HepG2 (cell line): Measurements from ENCODE around the gene PTBP2. TPM values are rescaled to one million over a fixed set of nuclear protein-coding genes. Genes with fewer than 3 reads are reported as not detected.

Experiments used
- ATAC-seq: fragments of 200-7000 bp; cut with Tn5 transposase; 3 replicates; pipeline ENCODE4 v1.9.1; 2020; ENCODE audit warnings: mild to moderate bottlenecking, moderate library complexity
- BruUV-seq: library from RNA; stranded (reverse); fragments of 400-500 nt; replicated peaks from 2 replicates; lab custom pipeline; 2021; lab: Mats Ljungman, UMichigan
- CTCF ChIA-PET: fragments of 300-600 bp; formaldehyde crosslinking; extraction: SDS; loops from one replicate; lab custom pipeline; 2021; ENCODE audit warnings: low total read pairs, inconsistent platforms, low intra/inter-chr PET ratio; lab: Yijun Ruan, JAX
- POLR2A ChIA-PET: fragments of 350-600 bp; sonication (Branson Sonifier 250); formaldehyde crosslinking; loops from one replicate; lab custom pipeline; 2020; ENCODE audit warnings: antibody characterized with exemption, inconsistent platforms; lab: Yijun Ruan, JAX
- DNase-seq: peaks from one replicate; pipeline ENCODE4 v3.0.0-alpha.2; 2015; ENCODE audit warnings: low spot score
- FAIRE-seq: peaks from 3 replicates; lab custom pipeline; 2011; peaks lifted over from hg19 to GRCh38; lab: Jason Lieb, UNC
- H2AFZ ChIP-seq: one replicate; pipeline ENCODE4 v1.6.1; 2011; ENCODE audit warnings: low read length, inconsistent platforms
- H3K27ac ChIP-seq: fragments of 300-600 bp; 3 replicates; pipeline ENCODE4 v1.8.0; 2011; ENCODE audit warnings: mixed run types, mild to moderate bottlenecking, mixed read lengths, low read length, inconsistent platforms; ENCODE audit not compliant: insufficient read depth; ENCODE audit errors: extremely low read length
- H3K27me3 ChIP-seq, 2 experiments: fragments of 200-600 bp in 1 of 2; 2 replicates in 1 of 2; 3 replicates in 1 of 2; pipeline versions ENCODE4 v1.6.0 to v1.8.0; 2011; ENCODE audit warnings: low read length in 2 of 2, mild to moderate bottlenecking in 2 of 2, moderate library complexity in 2 of 2, inconsistent platforms in 1 of 2; ENCODE audit not compliant: insufficient read depth in 2 of 2, control insufficient read depth in 1 of 2
- H3K36me3 ChIP-seq, 2 experiments: fragments of 200-600 bp in 1 of 2; replicated peaks in 1 of 2; 2 replicates in 1 of 2; 3 replicates in 1 of 2; pipeline versions ENCODE4 v1.5.1 to v1.8.0; 2011; ENCODE audit warnings: low read length in 2 of 2, inconsistent platforms in 1 of 2; ENCODE audit not compliant: insufficient read depth in 2 of 2, control insufficient read depth in 1 of 2
- H3K4me1 ChIP-seq: 2 replicates; pipeline ENCODE4 v1.5.1; 2012; ENCODE audit warnings: low read length, inconsistent platforms; ENCODE audit not compliant: insufficient read depth
- H3K4me2 ChIP-seq: 2 replicates; pipeline ENCODE4 v1.6.0; 2011; ENCODE audit warnings: low read depth, low read length, inconsistent platforms
- H3K4me3 ChIP-seq, 3 experiments: fragments of 200-600 bp in 1 of 3; sonication (generic), shearing (Covaris generic) in 1 of 3; replicated peaks in 1 of 3; 2 replicates each; pipeline ENCODE4 v1.5.1; 2011 to 2016; ENCODE audit warnings: low read length in 3 of 3, inconsistent platforms in 2 of 3, low read depth in 2 of 3, mild to moderate bottlenecking in 2 of 3, control low read depth in 1 of 3, mixed read lengths in 1 of 3; ENCODE audit not compliant: insufficient read depth in 1 of 3
- H3K79me2 ChIP-seq: one replicate; pipeline ENCODE4 v1.6.1; 2011; ENCODE audit warnings: low read length, inconsistent platforms; ENCODE audit not compliant: insufficient read depth
- H3K9ac ChIP-seq: 2 replicates; pipeline ENCODE4 v1.6.0; 2011; ENCODE audit warnings: mild to moderate bottlenecking, low read depth, low read length, inconsistent platforms; ENCODE audit not compliant: insufficient read depth
- H3K9me3 ChIP-seq: 2 replicates; pipeline ENCODE4 v1.5.1; 2012; ENCODE audit warnings: mild to moderate bottlenecking, low read length
- H4K20me1 ChIP-seq: 2 replicates; pipeline ENCODE4 v1.6.0; 2011; ENCODE audit warnings: inconsistent platforms, mild to moderate bottlenecking, low read length, moderate library complexity; ENCODE audit not compliant: insufficient read depth
- ATF7 ChIP-seq, 2 experiments: fragments of 450-650 bp in 1 of 2; sonication (generic) in 1 of 2; formaldehyde crosslinking in 1 of 2; IDR thresholded peaks; 2 replicates each; pipeline versions ENCODE4 v1.4.0 to v1.6.1; 2016 to 2020; ENCODE audit warnings: antibody characterized with exemption in 1 of 2, mild to moderate bottlenecking in 1 of 2, missing genetic modification reagents in 1 of 2
- BCL6 ChIP-seq: IDR thresholded peaks from 2 replicates; pipeline ENCODE4 v1.6.1; 2016; ENCODE audit warnings: missing genetic modification reagents, missing compliant biosample characterization
- CENPBD1 ChIP-seq: sonication (generic); formaldehyde crosslinking; IDR thresholded peaks from 2 replicates; pipeline ENCODE4 v1.8.0; 2022; ENCODE audit warnings: missing genetic modification reagents, low read depth, mild to moderate bottlenecking, borderline replicate concordance
- CREB1 ChIP-seq, 2 experiments: fragments of 450-650 bp in 1 of 2; IDR thresholded peaks; 2 replicates each; pipeline ENCODE4 v1.6.1; 2016 to 2017; ENCODE audit warnings: control low read depth in 1 of 2, mild to moderate bottlenecking in 1 of 2, missing compliant biosample characterization in 1 of 2, missing genetic modification characterization in 1 of 2
- KLF13 ChIP-seq: sonication (generic); formaldehyde crosslinking; IDR thresholded peaks from 2 replicates; pipeline ENCODE4 v1.4.0; 2020; ENCODE audit warnings: mild to moderate bottlenecking, missing genetic modification reagents
- RNF2 ChIP-seq: fragments of 450-650 bp; conservative IDR thresholded peaks from 2 replicates; pipeline ENCODE4 v1.6.1; 2016; ENCODE audit warnings: low read depth
- SRSF1 ChIP-seq: fragments of 200-400 bp; formaldehyde crosslinking; optimal IDR thresholded peaks from 2 replicates; pipeline ENCODE3; 2017; ENCODE audit warnings: mild to moderate bottlenecking, low read depth, low read length, moderate library complexity
- ZHX1 ChIP-seq: sonication (generic); formaldehyde crosslinking; IDR thresholded peaks from 2 replicates; pipeline ENCODE4 v1.8.1; 2022; ENCODE audit warnings: low read depth, mild to moderate bottlenecking, missing genetic modification reagents
- ZNF263 ChIP-seq: sonication (generic); formaldehyde crosslinking; IDR thresholded peaks from 2 replicates; pipeline ENCODE4 v1.4.0; 2020; ENCODE audit warnings: missing genetic modification reagents
- ZNF335 ChIP-seq: sonication (generic); formaldehyde crosslinking; IDR thresholded peaks from 2 replicates; pipeline ENCODE4 v1.4.0; 2020; ENCODE audit warnings: missing genetic modification reagents
- ZNF33A ChIP-seq: sonication (generic); formaldehyde crosslinking; IDR thresholded peaks from 2 replicates; pipeline ENCODE4 v1.5.1; 2020; ENCODE audit warnings: missing genetic modification reagents, mild to moderate bottlenecking, moderate library complexity, borderline replicate concordance
- ZNF460 ChIP-seq: sonication (generic); formaldehyde crosslinking; IDR thresholded peaks from 2 replicates; pipeline ENCODE4 v1.5.1; 2020; ENCODE audit warnings: missing genetic modification reagents, mild to moderate bottlenecking, borderline replicate concordance
- ZNF672 ChIP-seq: sonication (generic); formaldehyde crosslinking; IDR thresholded peaks from 2 replicates; pipeline ENCODE4 v1.8.1; 2022; ENCODE audit warnings: missing genetic modification reagents
- ZNF878 ChIP-seq: sonication (generic); formaldehyde crosslinking; IDR thresholded peaks from 2 replicates; pipeline ENCODE4 v1.8.1; 2023; ENCODE audit warnings: mild to moderate bottlenecking, missing genetic modification reagents, moderate library complexity
- WGBS: methylation state at CpG from one replicate; pipeline ENCODE4 v1.1.6; 2017; ENCODE audit warnings: low lambda C conversion rate; 5-methylcytosine and 5-hydroxymethylcytosine counted together
- in situ Hi-C: cut with HindIII; loops from 2 replicates; pipeline ENCODE4 v1.10.0; 2017; ENCODE audit warnings: low pct_unique_long_range_greater_than_20kb; ENCODE audit not compliant: extremely low pct_ligation_motif_present
- intact Hi-C: fragments of 100-400 bp; cut with micrococcal nuclease; formaldehyde crosslinking; loops from one replicate; pipeline ENCODE4 v1.10.0; 2022; ENCODE audit not compliant: unreplicated experiment
- polyA plus RNA-seq, 8 experiments: library from polyadenylated mRNA; depleted of rRNA in 3 of 8; stranded (reverse) in 7 of 8; unstranded in 1 of 8; fragments of >200 nt; fragmentation: Illumina TruSeq in 4 of 8; extraction: Trizol in 4 of 8; gene quantifications; 2 replicates each; pipeline versions ENCODE4 v1.2.1 to v1.2.3, GENCODE V29; 2011 to 2016; ENCODE audit warnings: low read depth in 4 of 8, missing spikeins in 1 of 8, mixed read lengths in 1 of 8; ENCODE audit not compliant: insufficient read depth in 1 of 8
- total RNA-seq, 5 experiments: library from RNA; depleted of rRNA; stranded (reverse); fragments of >200 nt; fragmentation: Illumina TruSeq; extraction: Trizol; gene quantifications; 2 replicates each; pipeline ENCODE4 v1.2.3, GENCODE V29; 2016; ENCODE audit warnings: low read depth in 1 of 5

Gene PTBP2
- total and polyA plus RNA-seq, 2 of the 13 experiments (the other 11 are each of a cell fraction or from before 2014, with no cell fraction given): 10.5 to 14.1 TPM

- in situ Hi-C loops: loop anchor here (10.0 kb wide), 1 partner anchor 59 kb away; no protein-coding TSS in a partner anchor
- H2AFZ ChIP-seq: no peak overlapping the region
- H4K20me1 ChIP-seq: no peaks in the 10 kb centered on the region
- H3K4me3 ChIP-seq: no peak overlapping the region
- intact Hi-C loops: no loop called here
- no peaks in the 10 kb centered on the region for H3K36me3 ChIP-seq
- TF ChIP-seq ZNF672 (CRISPR knock-in tag) (no peak), CREB1 (IDR thresholded peaks at IDR 0.05) (peak; percentile 95), CREB1 (CRISPR knock-in tag; IDR thresholded peaks at IDR 0.05) (no peak), CENPBD1 (CRISPR knock-in tag) (no peak), SRSF1 (no peak), ZNF335 (CRISPR knock-in tag) (no peak), ZNF878 (no peak), ZNF460 (CRISPR knock-in tag) (no peak), KLF13 (CRISPR knock-in tag) (no peak), RNF2 (no peak), ZHX1 (CRISPR knock-in tag) (no peak), ATF7 (IDR thresholded peaks at IDR 0.05) (peak; percentile 76), ATF7 (CRISPR knock-in tag; IDR thresholded peaks at IDR 0.05) (no peak), ZNF263 (CRISPR knock-in tag) (peak; percentile 51; the same call in 1 of the 2 replicates), ZNF33A (CRISPR knock-in tag) (no peak), BCL6 (CRISPR knock-in tag) (no peak)
- TF ChIP-seq, all 625 proteins: peak for 3
- Histone ChIP-seq H3K79me2 (no peaks in the 10 kb centered on the region), H3K4me1 (no peaks in the 10 kb centered on the region), H3K9ac (no peak overlapping the region), H3K9me3 (no peaks in the 10 kb centered on the region), H3K27ac (no peak overlapping the region), H3K27me3 (no peaks in the 10 kb centered on the region), H3K4me2 (no peak overlapping the region)
- 35% methylated on average over 3 of the region's 3 CpGs for WGBS
- no TSS peak for BruUV-seq
- ChIA-PET POLR2A (no interaction called here), CTCF (no interaction called here)
- no peak for FAIRE-seq
- DNase-seq: no peak
- ATAC-seq: no peak
These were observed 25.6 kb upstream of the PTBP2 start for GRCh38 chr1:96695954-96696353.
